Measurements from ENCODE around the gene WNT11.

GRCh38 chr11:76203131-76203925 is 3.0 kb downstream of the WNT11 start:
- TF ChIP-seq YY1 (IDR thresholded peaks at IDR 0.05; ENCODE audit: insufficient read depth, insufficient read length) (no peak), SUZ12 (IDR thresholded peaks at IDR 0.05; ENCODE audit: extremely low read depth, insufficient read depth, insufficient read length) (no peak)
